ENCODE results near the gene TTC28.

The TTC28 gene

DNA sequence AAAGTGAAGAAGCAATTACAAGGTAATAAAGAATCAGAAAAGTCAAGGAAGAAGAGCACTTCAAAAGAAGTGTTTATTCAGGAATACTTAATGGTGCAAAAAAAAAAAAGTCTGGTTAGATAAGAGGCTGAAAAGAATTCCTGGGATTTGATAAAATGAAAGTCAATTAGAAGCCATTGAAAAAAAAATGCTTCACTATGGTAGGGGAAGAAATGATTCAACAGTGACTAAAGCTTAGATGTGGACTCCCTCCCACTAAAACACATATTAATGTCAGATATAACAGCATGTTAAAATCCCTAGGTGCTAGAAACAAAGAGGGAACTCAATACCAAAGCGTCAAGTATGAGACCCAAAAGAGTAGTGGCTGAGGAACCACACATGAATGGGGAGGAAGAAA lies 425.2 kb downstream of the TTC28 start:
- no peaks in the 10 kb centered on the region for H3K4me1 ChIP-seq (ENCODE audit: insufficient read depth, insufficient read length)
- no peak overlapping the region for H3K4me3 ChIP-seq (ENCODE audit: insufficient read length, low read depth)
- no peak for DNase-seq (ENCODE audit: low read depth, low spot score)
- no peak overlapping the region for H3K9ac ChIP-seq (ENCODE audit: insufficient read length, low read depth)
- H3K27me3 ChIP-seq (ENCODE audit: insufficient read depth, insufficient read length) = no peaks in the 10 kb centered on the region
- no peak for TF ChIP-seq YY1 (IDR thresholded peaks at IDR 0.05; ENCODE audit: insufficient read depth, insufficient read length)
- no peak for TF ChIP-seq SUZ12 (IDR thresholded peaks at IDR 0.05; ENCODE audit: extremely low read depth, insufficient read depth, insufficient read length)
- TF ChIP-seq ZNF274 (IDR thresholded peaks at IDR 0.05; ENCODE audit: low read depth, low read length) = no peak
- H3K9me3 ChIP-seq (ENCODE audit: insufficient read depth, low read length) = no peaks in the 10 kb centered on the region
- H3K36me3 ChIP-seq (ENCODE audit: insufficient read depth, insufficient read length, low read length) = no peaks in the 10 kb centered on the region

DNA sequence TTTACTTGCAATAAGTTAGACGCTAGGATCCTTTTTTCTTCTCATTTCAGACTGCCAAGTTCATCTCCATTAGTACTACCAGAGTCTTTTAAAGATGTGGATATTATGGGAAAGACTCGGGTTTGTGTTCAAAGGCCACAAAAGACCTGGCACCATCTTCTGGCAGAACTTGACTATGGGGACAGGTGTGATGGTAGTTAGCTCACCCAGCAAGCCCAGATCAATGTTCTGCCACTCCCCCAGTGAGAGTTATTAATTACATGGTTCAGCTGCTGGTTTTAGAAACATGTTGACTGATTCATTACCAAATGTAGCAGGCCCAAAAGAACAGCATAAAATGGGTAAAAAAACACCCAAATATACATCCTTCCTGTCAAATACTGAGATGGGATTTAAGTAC lies 427.1 kb downstream of the TTC28 start:
- DNase-seq (ENCODE audit: low read depth, low spot score) = no peak
- H3K9ac ChIP-seq (ENCODE audit: insufficient read length, low read depth) = no peak overlapping the region
- H3K36me3 ChIP-seq (ENCODE audit: insufficient read depth, insufficient read length, low read length) = no peaks in the 10 kb centered on the region
- TF ChIP-seq ZNF274 (IDR thresholded peaks at IDR 0.05; ENCODE audit: low read depth, low read length) = no peak
- no peak for TF ChIP-seq SUZ12 (IDR thresholded peaks at IDR 0.05; ENCODE audit: extremely low read depth, insufficient read depth, insufficient read length)
- no peak for TF ChIP-seq YY1 (IDR thresholded peaks at IDR 0.05; ENCODE audit: insufficient read depth, insufficient read length)
- no peak overlapping the region for H3K4me3 ChIP-seq (ENCODE audit: insufficient read length, low read depth)
- H3K9me3 ChIP-seq (ENCODE audit: insufficient read depth, low read length) = no peaks in the 10 kb centered on the region
- no peaks in the 10 kb centered on the region for H3K4me1 ChIP-seq (ENCODE audit: insufficient read depth, insufficient read length)
- H3K27me3 ChIP-seq (ENCODE audit: insufficient read depth, insufficient read length) = no peaks in the 10 kb centered on the region

DNA sequence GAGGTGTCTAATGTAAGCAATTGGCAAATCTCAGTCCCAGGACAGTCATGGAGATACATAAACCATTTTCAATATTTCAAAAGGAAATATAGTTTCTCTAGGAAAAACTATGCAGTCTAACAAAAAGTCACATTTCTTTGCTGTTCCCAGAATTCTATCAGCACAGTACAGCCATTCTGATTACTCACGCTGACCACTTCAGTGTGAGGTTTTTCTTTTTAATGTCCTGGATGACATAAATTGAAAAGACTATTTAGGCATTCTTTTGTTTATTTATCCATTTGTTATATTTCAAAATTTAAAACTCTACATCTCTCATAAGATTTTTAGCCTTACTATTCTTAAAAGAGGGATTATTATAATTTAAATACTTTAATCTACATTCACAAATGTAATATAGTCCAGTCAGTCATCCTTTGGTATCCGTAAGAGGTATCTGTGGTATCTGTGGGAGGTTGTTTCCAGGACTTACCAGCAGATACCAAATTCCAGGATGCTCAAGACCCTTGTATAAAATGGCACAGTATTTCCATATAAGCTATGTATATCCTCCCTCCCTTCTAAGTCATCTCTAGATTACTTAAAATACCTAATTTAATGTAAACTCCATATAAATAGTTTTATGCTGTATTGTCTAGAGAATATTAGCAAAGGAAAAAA lies 429.5 kb downstream of the TTC28 start:
- Histone ChIP-seq H3K4me1 (ENCODE audit: insufficient read depth, insufficient read length) (no peaks in the 10 kb centered on the region), H3K9me3 (ENCODE audit: insufficient read depth, low read length) (no peaks in the 10 kb centered on the region), H3K9ac (ENCODE audit: insufficient read length, low read depth) (no peak overlapping the region), H3K27me3 (ENCODE audit: insufficient read depth, insufficient read length) (no peaks in the 10 kb centered on the region), H3K36me3 (ENCODE audit: insufficient read depth, insufficient read length, low read length) (no peaks in the 10 kb centered on the region), H3K4me3 (ENCODE audit: insufficient read length, low read depth) (no peak overlapping the region)
- DNase-seq (ENCODE audit: low read depth, low spot score) = no peak
- TF ChIP-seq YY1 (IDR thresholded peaks at IDR 0.05; ENCODE audit: insufficient read depth, insufficient read length) (no peak), ZNF274 (IDR thresholded peaks at IDR 0.05; ENCODE audit: low read depth, low read length) (no peak), SUZ12 (IDR thresholded peaks at IDR 0.05; ENCODE audit: extremely low read depth, insufficient read depth, insufficient read length) (no peak)

DNA sequence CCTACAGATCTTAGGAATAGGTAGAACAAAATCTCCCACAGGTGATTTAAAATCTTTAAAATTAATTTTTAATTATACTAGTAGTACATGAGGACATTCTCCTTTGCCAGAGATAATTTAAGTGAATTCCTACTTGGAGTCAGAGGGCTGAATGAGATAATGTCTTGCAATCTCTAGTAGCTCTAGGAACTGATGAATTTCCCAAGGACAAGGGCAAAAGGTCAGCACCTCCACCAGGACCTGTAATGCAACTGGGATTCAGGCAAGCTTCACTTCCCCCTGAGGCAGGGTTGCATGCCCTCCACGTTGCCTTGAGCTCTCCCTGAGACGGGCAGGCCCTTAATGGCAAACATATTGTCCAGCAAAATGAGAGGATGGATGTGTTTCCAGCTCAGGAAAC lies 430.2 kb downstream of the TTC28 start:
- Histone ChIP-seq H3K36me3 (ENCODE audit: insufficient read depth, insufficient read length, low read length) (no peaks in the 10 kb centered on the region), H3K4me3 (ENCODE audit: insufficient read length, low read depth) (no peak overlapping the region), H3K27me3 (ENCODE audit: insufficient read depth, insufficient read length) (no peaks in the 10 kb centered on the region), H3K4me1 (ENCODE audit: insufficient read depth, insufficient read length) (no peaks in the 10 kb centered on the region), H3K9me3 (ENCODE audit: insufficient read depth, low read length) (no peaks in the 10 kb centered on the region), H3K9ac (ENCODE audit: insufficient read length, low read depth) (no peak overlapping the region)
- no peak for DNase-seq (ENCODE audit: low read depth, low spot score)
- no peak for TF ChIP-seq YY1 (IDR thresholded peaks at IDR 0.05; ENCODE audit: insufficient read depth, insufficient read length)
- TF ChIP-seq ZNF274 (IDR thresholded peaks at IDR 0.05; ENCODE audit: low read depth, low read length) = no peak
- no peak for TF ChIP-seq SUZ12 (IDR thresholded peaks at IDR 0.05; ENCODE audit: extremely low read depth, insufficient read depth, insufficient read length)

DNA sequence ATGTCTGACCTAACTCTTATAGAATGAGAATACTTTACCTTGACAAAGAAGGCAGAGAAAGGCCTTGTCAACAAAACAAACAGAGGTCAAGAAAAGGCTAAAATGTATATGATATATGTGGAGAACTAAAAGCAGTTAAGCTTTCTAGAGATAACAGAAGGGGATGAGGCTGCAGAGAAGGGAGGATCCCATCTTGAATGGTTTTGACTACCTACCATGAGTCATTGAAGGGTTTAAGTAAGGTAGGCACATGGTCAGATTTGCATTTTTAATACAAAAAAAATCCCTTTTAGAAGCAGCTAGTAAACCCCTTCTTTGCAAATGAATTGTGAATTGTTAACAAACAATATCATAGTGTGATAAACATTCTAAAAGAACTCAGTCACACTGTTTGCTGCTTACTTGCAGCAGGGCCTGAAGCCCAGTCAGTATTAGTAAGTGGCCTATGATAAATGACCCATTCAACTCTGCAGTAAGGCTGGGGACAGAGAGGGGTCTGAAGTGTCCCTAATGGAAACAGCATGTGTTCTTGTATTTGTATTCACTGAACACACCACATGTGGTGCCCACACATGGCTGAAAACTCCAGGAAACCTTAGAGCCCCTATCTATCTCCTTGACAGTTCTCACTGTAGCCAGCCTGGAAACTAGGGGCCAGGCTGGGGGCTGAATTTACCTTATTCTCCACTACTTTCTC lies 431.8 kb downstream of the TTC28 start:
- Histone ChIP-seq H3K4me1 (ENCODE audit: insufficient read depth, insufficient read length) (no peaks in the 10 kb centered on the region), H3K9me3 (ENCODE audit: insufficient read depth, low read length) (no peaks in the 10 kb centered on the region), H3K4me3 (ENCODE audit: insufficient read length, low read depth) (no peak overlapping the region), H3K9ac (ENCODE audit: insufficient read length, low read depth) (no peak overlapping the region), H3K36me3 (ENCODE audit: insufficient read depth, insufficient read length, low read length) (no peaks in the 10 kb centered on the region), H3K27me3 (ENCODE audit: insufficient read depth, insufficient read length) (no peaks in the 10 kb centered on the region)
- no peak for DNase-seq (ENCODE audit: low read depth, low spot score)
- TF ChIP-seq ZNF274 (IDR thresholded peaks at IDR 0.05; ENCODE audit: low read depth, low read length) (no peak), SUZ12 (IDR thresholded peaks at IDR 0.05; ENCODE audit: extremely low read depth, insufficient read depth, insufficient read length) (no peak), YY1 (IDR thresholded peaks at IDR 0.05; ENCODE audit: insufficient read depth, insufficient read length) (no peak)

DNA sequence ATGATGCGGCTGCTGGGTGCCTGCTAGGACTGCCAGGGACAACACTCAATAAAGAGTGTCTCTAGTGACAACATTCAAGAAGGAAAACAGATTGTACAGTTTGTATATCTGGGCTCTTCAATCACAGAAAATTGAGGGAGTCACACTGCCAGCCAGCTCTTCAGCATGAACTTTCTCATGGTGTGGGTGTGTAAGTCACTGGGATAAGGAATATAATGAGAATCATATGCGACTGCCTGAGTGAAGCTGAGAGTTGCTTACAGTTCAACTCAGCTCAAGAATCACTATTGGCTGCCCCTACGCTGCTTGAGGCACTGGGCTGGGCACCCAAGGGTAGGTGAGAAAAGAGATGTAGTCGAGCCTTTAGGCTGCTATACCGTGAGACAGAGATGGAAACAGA lies 432.5 kb downstream of the TTC28 start:
- H3K4me1 ChIP-seq (ENCODE audit: insufficient read depth, insufficient read length) = no peaks in the 10 kb centered on the region
- H3K9me3 ChIP-seq (ENCODE audit: insufficient read depth, low read length) = no peaks in the 10 kb centered on the region
- no peak overlapping the region for H3K9ac ChIP-seq (ENCODE audit: insufficient read length, low read depth)
- no peaks in the 10 kb centered on the region for H3K36me3 ChIP-seq (ENCODE audit: insufficient read depth, insufficient read length, low read length)
- DNase-seq (ENCODE audit: low read depth, low spot score) = no peak
- H3K27me3 ChIP-seq (ENCODE audit: insufficient read depth, insufficient read length) = no peaks in the 10 kb centered on the region
- no peak overlapping the region for H3K4me3 ChIP-seq (ENCODE audit: insufficient read length, low read depth)
- TF ChIP-seq ZNF274 (IDR thresholded peaks at IDR 0.05; ENCODE audit: low read depth, low read length) (no peak), SUZ12 (IDR thresholded peaks at IDR 0.05; ENCODE audit: extremely low read depth, insufficient read depth, insufficient read length) (no peak), YY1 (IDR thresholded peaks at IDR 0.05; ENCODE audit: insufficient read depth, insufficient read length) (no peak)

DNA sequence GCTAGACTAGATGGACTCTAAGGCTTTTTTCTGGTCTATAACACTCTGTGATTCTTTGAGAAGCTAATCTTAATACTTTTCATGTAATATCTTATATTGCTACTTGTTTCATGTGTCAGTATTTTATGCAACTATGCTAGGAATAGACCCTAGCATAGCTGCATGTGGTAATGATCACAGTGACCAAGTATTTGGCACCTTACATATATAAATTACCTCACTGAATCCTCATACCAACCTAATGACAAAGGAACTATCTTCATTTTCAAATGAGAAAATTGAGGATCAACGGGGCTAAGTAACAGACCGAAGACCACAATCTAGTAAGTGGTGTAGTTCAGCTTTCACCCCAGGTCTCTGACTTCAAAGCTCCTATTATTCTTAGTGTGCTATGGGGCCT lies 433.2 kb downstream of the TTC28 start:
- Histone ChIP-seq H3K4me3 (ENCODE audit: insufficient read length, low read depth) (no peak overlapping the region), H3K9ac (ENCODE audit: insufficient read length, low read depth) (no peak overlapping the region), H3K27me3 (ENCODE audit: insufficient read depth, insufficient read length) (no peaks in the 10 kb centered on the region), H3K9me3 (ENCODE audit: insufficient read depth, low read length) (no peaks in the 10 kb centered on the region), H3K4me1 (ENCODE audit: insufficient read depth, insufficient read length) (no peaks in the 10 kb centered on the region), H3K36me3 (ENCODE audit: insufficient read depth, insufficient read length, low read length) (no peaks in the 10 kb centered on the region)
- TF ChIP-seq YY1 (IDR thresholded peaks at IDR 0.05; ENCODE audit: insufficient read depth, insufficient read length) (no peak), SUZ12 (IDR thresholded peaks at IDR 0.05; ENCODE audit: extremely low read depth, insufficient read depth, insufficient read length) (no peak), ZNF274 (IDR thresholded peaks at IDR 0.05; ENCODE audit: low read depth, low read length) (no peak)
- DNase-seq (ENCODE audit: low read depth, low spot score) = no peak
